ENCODE measurements around the gene DNAJB14. TPM values are rescaled to one million over a fixed set of nuclear protein-coding genes. Genes with fewer than 3 reads are reported as not detected.
A peak's percentile ranks its signal among the peaks of the same experiment; 100 is the strongest.

DNAJB14 gene
- total RNA-seq, 2 donors from 2014 or later: 32.6 to 58.2 TPM

GRCh38 chr4:99894161-99894997, 52.0 kb downstream of the DNAJB14 start, which contains the start of gene LAMTOR3:
LAMTOR3 (minus strand) TSS chr4:99894427; CDS start chr4:99893963, 464 bp downstream.
- no peak for TF ChIP-seq CTCF (IDR thresholded peaks at IDR 0.05)

GRCh38 chr4:99893839-99894160, 52.6 kb downstream of the DNAJB14 start:
- H3K4me3 ChIP-seq: peak overlapping the region; percentile 97
- peak overlapping the region; percentile 73 to 83 for H3K27ac ChIP-seq
- TF ChIP-seq CTCF (IDR thresholded peaks at IDR 0.05): no peak
- no peak for DNase-seq (ENCODE audit: low spot score)
- no peaks in the 10 kb centered on the region for H3K9me3 ChIP-seq
- H3K4me1 ChIP-seq (ENCODE audit: control insufficient read depth in 1 of 2, low read depth in 2 of 2): peaks cover 10 to 28% of the 10 kb centered on the region in 2 donors
- peak; percentile 1 for ATAC-seq (ENCODE audit: insufficient number of reproducible peaks, low FRiP score, low read depth)
- no peaks in the 10 kb centered on the region for H3K36me3 ChIP-seq
- no peaks in the 10 kb centered on the region for H3K27me3 ChIP-seq (replicated peaks; ENCODE audit: insufficient read depth)

More at GRCh38 chr4:99894161-99894997, 52.0 kb downstream of the DNAJB14 start, which contains the start of gene LAMTOR3:
- Histone ChIP-seq H3K4me1 (ENCODE audit: control insufficient read depth in 1 of 2, low read depth in 2 of 2) (peaks cover 10 to 25% of the 10 kb centered on the region in 2 donors), H3K27ac (peak within 1 kb of the TSS; percentile 73 to 83), H3K9me3 (no peaks in the 10 kb centered on the region), H3K4me3 (peak within 1 kb of the TSS; percentile 97), H3K27me3 (replicated peaks; ENCODE audit: insufficient read depth) (no peaks in the 10 kb centered on the region), H3K36me3 (no peaks in the 10 kb centered on the region)
- peak; percentile 51 for DNase-seq (ENCODE audit: low spot score)
- peak; percentile 96 for ATAC-seq (ENCODE audit: insufficient number of reproducible peaks, low FRiP score, low read depth)

GRCh38 chr4:99893029-99893428, 53.4 kb downstream of the DNAJB14 start:
- peaks cover 10 to 31% of the 10 kb centered on the region in 2 donors for H3K4me1 ChIP-seq (ENCODE audit: control insufficient read depth in 1 of 2, low read depth in 2 of 2)
- TF ChIP-seq CTCF (IDR thresholded peaks at IDR 0.05): no peak
- H3K36me3 ChIP-seq: no peaks in the 10 kb centered on the region
- H3K4me3 ChIP-seq: peak overlapping the region; percentile 97
- H3K27ac ChIP-seq: no peak overlapping the region
- no peak for DNase-seq (ENCODE audit: low spot score)
- no peaks in the 10 kb centered on the region for H3K27me3 ChIP-seq (replicated peaks; ENCODE audit: insufficient read depth)
- ATAC-seq (ENCODE audit: insufficient number of reproducible peaks, low FRiP score, low read depth): no peak
- no peaks in the 10 kb centered on the region for H3K9me3 ChIP-seq

DNA sequence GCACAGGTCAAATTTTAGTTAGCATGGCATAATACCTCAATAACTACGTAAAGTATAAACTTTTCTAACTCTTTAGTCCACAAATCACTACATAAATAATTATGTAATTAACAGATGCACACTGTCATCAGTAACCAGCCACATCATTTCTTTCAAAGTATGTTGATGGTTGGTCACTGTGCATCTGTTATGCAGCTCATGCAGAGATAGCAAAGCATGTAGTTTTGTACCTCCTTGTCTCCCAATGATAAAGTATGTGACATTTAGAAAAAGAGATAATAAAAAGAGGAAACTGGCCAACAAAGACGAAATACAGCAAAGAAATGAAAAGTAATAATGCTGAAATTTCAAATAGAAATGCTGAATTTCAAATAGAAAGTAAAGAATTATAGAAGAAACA, 55.1 kb downstream of the DNAJB14 start:
- ATAC-seq (ENCODE audit: insufficient number of reproducible peaks, low FRiP score, low read depth) (no peak), DNase-seq (ENCODE audit: low spot score) (no peak)
- no peak overlapping the region for H3K4me3 ChIP-seq
- no peaks in the 10 kb centered on the region for H3K27me3 ChIP-seq (replicated peaks; ENCODE audit: insufficient read depth)
- H3K4me1 ChIP-seq (ENCODE audit: control insufficient read depth in 1 of 2, low read depth in 2 of 2): peaks cover 10 to 34% of the 10 kb centered on the region in 2 donors
- no peak overlapping the region for H3K27ac ChIP-seq
- H3K36me3 ChIP-seq: no peaks in the 10 kb centered on the region
- no peaks in the 10 kb centered on the region for H3K9me3 ChIP-seq
- TF ChIP-seq CTCF (IDR thresholded peaks at IDR 0.05): no peak

DNA sequence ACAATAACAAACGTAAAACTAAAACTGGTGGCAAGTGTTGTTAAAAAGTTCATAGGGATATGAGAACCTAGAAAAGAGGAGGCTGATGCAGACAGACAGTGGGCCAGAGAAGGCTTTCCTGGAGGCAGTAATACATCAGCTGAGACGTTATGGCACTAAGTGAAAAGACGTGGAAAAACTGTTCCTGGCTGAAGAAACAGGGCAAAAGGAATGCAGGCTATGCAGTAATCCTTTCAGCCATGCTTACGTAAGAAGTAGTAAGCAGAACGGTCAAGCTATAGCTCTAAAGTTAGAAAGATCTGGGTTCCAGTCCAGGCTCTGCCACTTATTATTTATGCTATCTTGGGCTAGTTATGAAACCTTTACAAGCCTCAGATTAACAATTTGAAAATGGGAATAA, 58.6 kb downstream of the DNAJB14 start:
- Histone ChIP-seq H3K9me3 (no peaks in the 10 kb centered on the region), H3K27me3 (replicated peaks; ENCODE audit: insufficient read depth) (no peaks in the 10 kb centered on the region), H3K4me1 (ENCODE audit: control insufficient read depth in 1 of 2, low read depth in 2 of 2) (peaks cover 0 to 24% of the 10 kb centered on the region in 2 donors), H3K36me3 (no peaks in the 10 kb centered on the region), H3K27ac (no peak overlapping the region), H3K4me3 (no peak overlapping the region)
- TF ChIP-seq CTCF (IDR thresholded peaks at IDR 0.05): no peak
- no peak for DNase-seq (ENCODE audit: low spot score)
- no peak for ATAC-seq (ENCODE audit: insufficient number of reproducible peaks, low FRiP score, low read depth)

Measured in thoracic aorta (tissue), 2 donors.